GM18517 (cell line): ENCODE measurements around the gene PRDM15.

Source experiments
- ATAC-seq: cut with Tn5 transposase; IDR thresholded peaks from one replicate; pipeline ENCODE4 v1.9.1; 2021; ENCODE audit warnings: mild to moderate bottlenecking, moderate library complexity; ENCODE audit not compliant: unreplicated experiment

The PRDM15 gene

GRCh38 chr21:41913230-41913629, 34.1 kb upstream of the PRDM15 start:
- ATAC-seq = no peak

GRCh38 chr21:41908829-41909228, 29.7 kb upstream of the PRDM15 start:
- no peak for ATAC-seq

GRCh38 chr21:41907496-41908258, 28.5 kb upstream of the PRDM15 start:
- ATAC-seq = no peak

DNA sequence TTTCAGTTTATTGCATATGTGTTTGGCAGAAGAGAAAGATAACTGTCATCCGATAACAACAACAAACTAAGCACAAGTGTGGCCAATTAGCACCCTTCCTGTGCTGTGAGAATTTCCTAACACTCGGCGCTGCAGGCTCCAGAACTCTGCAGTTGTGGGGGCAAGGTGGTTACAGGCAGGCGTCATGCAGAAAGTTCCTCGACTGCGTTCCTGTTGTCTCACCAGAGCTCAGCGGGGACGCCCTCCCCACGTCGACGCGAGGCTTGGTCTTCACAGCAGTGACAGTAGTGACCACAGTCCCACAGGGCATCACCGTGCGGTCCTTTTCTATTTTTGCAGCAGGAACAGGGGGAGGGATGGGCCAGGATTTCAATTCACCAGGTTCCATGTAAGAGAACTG, 27.6 kb upstream of the PRDM15 start:
- ATAC-seq = no peak

GRCh38 chr21:41903559-41904351, 24.6 kb upstream of the PRDM15 start:
- ATAC-seq = no peak

DNA sequence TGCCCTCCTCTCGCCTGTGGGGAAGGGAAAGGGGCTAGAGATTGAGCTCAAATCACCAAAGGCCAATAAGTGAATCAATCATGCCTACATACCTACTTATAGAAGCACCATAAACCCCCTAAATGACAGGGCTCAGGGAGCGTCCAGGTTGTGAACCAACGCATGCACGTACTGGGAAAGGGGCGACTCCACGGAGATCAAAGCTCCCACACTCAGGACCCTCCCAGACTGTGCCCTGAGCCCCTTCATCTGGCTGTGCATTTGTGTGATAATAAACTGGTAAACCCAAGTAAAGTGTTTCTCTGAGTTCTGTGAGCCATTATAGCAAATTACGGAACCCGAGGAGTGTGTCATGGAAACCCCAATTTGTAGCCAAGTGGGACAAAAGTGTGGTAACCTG, 23.8 kb upstream of the PRDM15 start:
- no peak for ATAC-seq

DNA sequence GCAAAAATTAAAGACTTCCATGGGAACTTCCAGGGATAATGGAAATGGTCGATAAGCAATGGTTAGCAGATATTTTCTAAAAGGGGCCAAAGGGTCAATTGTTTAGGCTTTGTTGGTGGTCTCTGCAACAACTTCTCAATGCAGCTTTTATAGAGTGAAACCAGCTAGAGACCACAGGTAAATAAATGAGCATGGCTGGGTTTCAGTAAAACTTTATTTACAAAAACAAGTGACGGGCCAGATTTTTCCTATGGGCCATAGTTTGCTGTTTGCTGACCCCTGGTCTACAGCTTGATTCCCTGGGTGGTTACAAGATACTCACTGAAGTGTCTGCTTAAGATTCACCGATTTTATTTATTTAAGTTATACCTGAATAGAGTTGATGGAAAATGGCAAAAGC, 22.6 kb upstream of the PRDM15 start:
- ATAC-seq = no peak

GRCh38 chr21:41901099-41901498, 22.0 kb upstream of the PRDM15 start:
- ATAC-seq = no peak

DNA sequence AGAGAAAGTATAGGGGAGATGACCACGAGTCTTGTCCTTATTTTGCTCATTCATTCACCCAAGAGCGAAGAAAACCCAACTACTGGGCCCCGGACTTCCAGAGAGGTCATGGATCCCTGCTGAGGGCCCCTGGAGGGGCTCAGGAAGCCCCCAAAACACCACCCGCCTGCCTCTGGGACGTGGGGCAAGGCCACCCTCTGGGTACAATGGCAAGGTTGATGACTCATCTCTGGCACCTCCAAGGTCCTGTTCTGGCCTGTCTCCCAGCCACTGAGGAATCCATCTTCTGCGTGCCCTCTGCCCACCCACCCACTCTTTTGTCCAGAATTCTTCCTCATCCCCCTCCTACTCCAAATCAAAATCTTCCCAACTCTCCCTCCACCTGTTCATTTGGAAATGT, 21.3 kb upstream of the PRDM15 start:
- no peak for ATAC-seq

- no peak for ATAC-seq
Observed at GRCh38 chr21:41899426-41900202, 20.5 kb upstream of the PRDM15 start.

GRCh38 chr21:41898998-41899397, 19.9 kb upstream of the PRDM15 start:
- ATAC-seq = no peak

GRCh38 chr21:41897700-41898099, 18.6 kb upstream of the PRDM15 start:
- no peak for ATAC-seq

GRCh38 chr21:41897047-41897669, 18.0 kb upstream of the PRDM15 start:
- no peak for ATAC-seq

DNA sequence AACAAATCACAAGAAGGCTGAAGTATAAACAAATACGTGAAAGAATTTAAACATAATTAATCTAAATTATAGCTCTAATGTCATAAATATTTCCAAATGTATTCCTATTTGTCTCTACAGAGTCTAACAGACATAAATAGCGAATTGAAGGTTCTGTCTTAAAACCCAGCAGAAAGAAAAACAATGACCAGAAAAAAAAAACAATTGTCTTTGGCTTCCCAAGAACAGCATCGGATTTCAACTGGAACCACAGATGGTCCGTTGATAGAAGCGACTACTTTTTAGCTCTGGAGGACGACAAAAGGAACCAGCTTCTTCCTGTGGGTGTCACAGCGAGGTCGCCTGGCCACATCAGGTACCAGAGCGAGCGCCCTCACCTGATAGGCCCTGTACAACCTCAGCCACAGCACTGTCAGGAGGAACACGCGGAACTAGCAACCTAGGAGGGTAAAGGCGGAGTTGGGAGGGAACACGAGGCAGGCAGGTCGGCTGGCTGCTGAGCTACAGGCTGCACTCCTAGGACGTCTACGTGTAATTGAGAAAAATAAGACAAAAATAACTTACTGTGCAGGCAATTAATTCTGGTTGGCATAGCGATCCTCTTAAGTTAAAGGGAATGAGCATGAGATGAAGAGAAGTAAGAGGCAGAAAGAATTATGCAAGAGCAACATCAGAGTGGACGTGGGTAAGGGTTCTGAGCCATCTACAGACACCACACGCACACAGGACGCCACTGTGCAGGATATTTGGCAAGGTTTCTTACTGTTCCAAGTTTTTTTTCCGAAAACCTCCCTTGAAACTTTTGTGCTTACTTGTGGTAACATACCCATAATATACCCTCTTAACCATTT, 16.7 kb upstream of the PRDM15 start:
- no peak for ATAC-seq

DNA sequence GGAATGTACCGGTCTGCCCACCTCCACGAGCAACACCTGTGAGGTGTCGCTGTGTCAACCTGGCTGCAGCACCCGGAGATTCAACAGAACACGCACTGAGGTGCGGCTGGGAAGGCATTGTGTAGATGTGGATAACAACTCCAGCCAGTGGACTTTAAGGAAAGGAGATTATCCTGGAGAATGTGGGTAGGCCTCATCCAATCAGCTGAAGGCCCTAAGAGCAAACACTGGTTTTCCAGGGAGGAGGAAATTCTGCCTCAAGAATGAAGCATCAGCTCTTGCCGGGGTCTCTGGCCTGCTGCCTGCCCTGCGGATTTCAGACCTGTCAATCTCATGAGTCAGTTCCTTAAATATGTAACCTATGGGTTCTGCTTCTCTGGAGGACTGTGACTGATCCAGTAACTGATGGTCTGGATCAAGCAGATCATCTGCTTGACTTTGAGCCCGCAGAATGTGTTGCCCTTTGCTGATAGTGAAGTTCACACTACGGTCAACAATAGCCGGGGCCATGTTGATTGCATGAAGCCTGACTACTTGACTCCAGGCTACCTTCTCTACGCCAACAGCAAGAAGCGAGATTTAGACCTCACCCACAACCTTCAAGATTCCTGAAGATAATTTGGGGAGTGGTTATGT, 15.9 kb upstream of the PRDM15 start:
- no peak for ATAC-seq

DNA sequence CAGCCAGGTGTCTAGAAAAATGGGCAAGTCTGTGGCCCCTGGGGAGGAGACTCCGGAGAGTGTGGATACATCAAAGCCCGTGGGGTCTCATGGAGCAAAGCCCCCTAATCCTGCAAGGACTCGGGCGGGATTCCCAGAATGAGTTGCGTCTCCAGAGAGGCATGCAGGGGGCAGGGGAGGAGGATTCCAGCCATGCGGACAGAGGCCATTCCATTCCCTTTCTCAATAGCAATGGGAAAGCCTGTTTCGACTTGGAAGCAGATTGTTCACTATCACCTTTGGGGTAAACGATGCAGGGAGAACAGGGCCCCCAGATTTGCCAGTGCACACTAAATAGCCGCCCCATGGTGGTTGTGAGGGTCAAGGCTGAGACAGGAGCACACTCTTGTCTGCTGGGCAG, 15.4 kb upstream of the PRDM15 start:
- no peak for ATAC-seq

DNA sequence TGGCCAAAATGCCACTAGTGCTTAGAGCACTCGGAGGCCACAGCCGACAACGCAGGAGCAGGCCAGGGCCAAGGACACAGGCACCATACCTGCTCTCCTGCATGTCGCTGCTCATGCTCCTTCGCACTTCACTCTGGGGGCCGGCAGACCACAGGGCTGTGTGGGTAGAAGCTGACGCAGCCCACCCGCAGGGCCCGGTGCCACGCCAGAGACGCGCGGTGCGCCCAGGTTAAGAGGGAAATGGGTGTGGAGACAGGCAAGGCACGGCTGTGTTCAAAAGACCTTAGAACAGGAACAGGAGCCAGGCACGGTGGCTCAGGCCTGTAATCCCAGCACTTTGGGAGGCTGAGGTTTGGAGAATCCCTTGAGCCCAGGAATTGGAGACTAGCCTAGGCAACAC, 13.6 kb upstream of the PRDM15 start:
- no peak for ATAC-seq

DNA sequence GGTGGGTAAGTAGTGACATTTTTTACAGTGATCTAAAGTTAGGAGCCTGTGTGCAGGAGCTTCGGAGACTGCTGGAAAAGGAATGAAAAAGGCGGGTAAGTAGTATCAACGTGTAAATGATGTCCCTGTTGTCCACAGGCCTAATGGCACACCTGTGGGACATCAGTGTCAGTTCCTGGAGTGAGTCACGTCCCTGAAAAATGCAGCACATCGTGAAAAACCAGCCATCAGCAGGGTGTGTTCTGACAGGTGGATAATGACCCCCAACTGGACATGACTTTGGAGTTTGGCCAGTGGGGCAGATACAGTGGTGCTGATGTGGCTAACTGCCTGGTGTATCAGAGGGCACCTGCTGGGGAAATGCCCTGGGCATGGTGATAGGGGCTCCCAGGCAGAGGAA, 12.0 kb upstream of the PRDM15 start:
- ATAC-seq = no peak

DNA sequence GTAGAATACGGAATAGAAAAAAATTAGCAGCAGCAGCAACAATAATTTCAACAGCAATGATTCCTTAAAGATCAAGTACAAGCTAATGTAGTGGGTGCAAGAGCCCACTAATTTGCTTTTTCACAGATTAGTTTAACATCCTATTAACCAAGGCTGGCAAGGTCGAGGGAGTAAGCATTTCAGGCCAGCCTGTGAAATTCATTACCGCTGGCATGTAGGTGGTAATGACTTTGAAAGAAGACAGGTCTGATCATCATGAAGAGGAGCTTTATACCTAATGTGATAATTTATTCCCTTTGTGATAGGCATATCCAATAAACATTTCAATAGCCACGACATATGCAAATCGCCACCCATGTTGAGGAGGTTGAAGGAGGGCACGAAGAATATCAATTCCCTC, 11.2 kb upstream of the PRDM15 start:
- ATAC-seq = no peak
